CD14-positive monocyte (primary cell): ENCODE results near the gene PAK1IP1. TPM values are rescaled to one million over a fixed set of nuclear protein-coding genes. Genes with fewer than 3 reads are reported as not detected.

ENCODE experiments used
- DNase-seq, 3 donors: peaks; one replicate each; pipeline ENCODE4 v3.0.0-alpha.2; 2011 to 2022
- H2AFZ ChIP-seq: 2 replicates; pipeline ENCODE4 v1.6.0; 2012; ENCODE audit warnings: mild to moderate bottlenecking, low read depth, low read length, inconsistent platforms; ENCODE audit not compliant: insufficient read depth, poor library complexity, severe bottlenecking
- H3K27ac ChIP-seq, 2 donors: 1 replicate in 1 of 2; 2 replicates in 1 of 2; pipeline ENCODE4 v1.5.1; 2012 to 2013; ENCODE audit warnings: low read length in 2 of 2, control low read depth in 1 of 2, inconsistent platforms in 1 of 2, low read depth in 1 of 2, mild to moderate bottlenecking in 1 of 2
- H3K27me3 ChIP-seq, 2 donors: one replicate each; pipeline versions ENCODE4 v1.6.0 to v1.6.1; 2011 to 2013; ENCODE audit warnings: low read length in 2 of 2; ENCODE audit not compliant: control insufficient read depth in 2 of 2, insufficient read depth in 2 of 2
- H3K36me3 ChIP-seq, 2 donors: replicated peaks in 1 of 2; 1 replicate in 1 of 2; 2 replicates in 1 of 2; pipeline versions ENCODE4 v1.5.1 to v1.6.1; 2012 to 2013; ENCODE audit warnings: low read length in 2 of 2, control low read depth in 1 of 2, inconsistent platforms in 1 of 2, mild to moderate bottlenecking in 1 of 2; ENCODE audit not compliant: insufficient read depth in 2 of 2, control insufficient read depth in 1 of 2
- H3K4me1 ChIP-seq, 2 donors: 1 replicate in 1 of 2; 2 replicates in 1 of 2; pipeline versions ENCODE4 v1.5.1 to v1.6.1; 2012 to 2013; ENCODE audit warnings: low read length in 2 of 2, control low read depth in 1 of 2, inconsistent platforms in 1 of 2, mild to moderate bottlenecking in 1 of 2, moderate library complexity in 1 of 2; ENCODE audit not compliant: insufficient read depth in 2 of 2, control insufficient read depth in 1 of 2
- H3K4me2 ChIP-seq: replicated peaks from 2 replicates; pipeline ENCODE3; 2012; ENCODE audit warnings: low read length, moderate library complexity, mild to moderate bottlenecking; ENCODE audit not compliant: poor library complexity, severe bottlenecking; ENCODE audit errors: extremely low read depth
- H3K4me3 ChIP-seq, 3 experiments: fragments of 200-600 bp in 1 of 3; sonication (generic) in 1 of 3; replicated peaks in 1 of 3; 1 replicate in 2 of 3; 2 replicates in 1 of 3; pipeline ENCODE4 v1.5.1; 2011 to 2013; ENCODE audit warnings: low read length in 3 of 3, mild to moderate bottlenecking in 3 of 3, control low read depth in 2 of 3, low read depth in 2 of 3, inconsistent platforms in 1 of 3, moderate library complexity in 1 of 3
- H3K79me2 ChIP-seq: 2 replicates; pipeline ENCODE4 v1.6.0; 2012; ENCODE audit warnings: mild to moderate bottlenecking, control low read depth, inconsistent platforms, low read length, moderate library complexity; ENCODE audit not compliant: insufficient read depth
- H3K9ac ChIP-seq: 2 replicates; pipeline ENCODE4 v1.6.0; 2017; ENCODE audit warnings: low read length, mild to moderate bottlenecking; ENCODE audit not compliant: insufficient read depth, poor library complexity, severe bottlenecking
- H3K9me3 ChIP-seq, 2 donors: replicated peaks in 1 of 2; 1 replicate in 1 of 2; 2 replicates in 1 of 2; pipeline versions ENCODE4 v1.5.1 to v1.6.1; 2012 to 2013; ENCODE audit warnings: low read length in 2 of 2, control low read depth in 1 of 2; ENCODE audit not compliant: control insufficient read depth in 1 of 2, insufficient read depth in 1 of 2
- H4K20me1 ChIP-seq: 2 replicates; pipeline ENCODE4 v1.6.0; 2012; ENCODE audit warnings: mild to moderate bottlenecking, low read length, control low read depth, moderate library complexity; ENCODE audit not compliant: insufficient read depth
- H3K27ac Mint-ChIP-seq, 7 donors: one replicate each; pipeline ENCODE4 v1.8.0; 2020; ENCODE audit warnings: mild to moderate bottlenecking in 7 of 7, mixed read lengths in 7 of 7, moderate library complexity in 6 of 7, inconsistent platforms in 2 of 7
- H3K27me3 Mint-ChIP-seq, 3 donors: one replicate each; pipeline ENCODE4 v1.8.0; 2021 to 2022; ENCODE audit warnings: low read depth in 3 of 3, mild to moderate bottlenecking in 3 of 3, mixed read lengths in 3 of 3, moderate library complexity in 3 of 3, inconsistent platforms in 1 of 3
- H3K36me3 Mint-ChIP-seq, 2 donors: one replicate each; pipeline ENCODE4 v1.8.0; 2020; ENCODE audit warnings: mixed read lengths in 2 of 2, inconsistent platforms in 1 of 2, mild to moderate bottlenecking in 1 of 2
- H3K4me1 Mint-ChIP-seq: one replicate; pipeline ENCODE4 v1.8.0; 2020; ENCODE audit warnings: mild to moderate bottlenecking, mixed read lengths
- H3K4me3 Mint-ChIP-seq, 2 donors: one replicate each; pipeline ENCODE4 v1.8.0; 2020; ENCODE audit warnings: mild to moderate bottlenecking in 2 of 2, mixed read lengths in 2 of 2, moderate library complexity in 1 of 2
- H3K9me3 Mint-ChIP-seq, 7 donors: one replicate each; pipeline ENCODE4 v1.8.0; 2020 to 2022; ENCODE audit warnings: mixed read lengths in 7 of 7, mild to moderate bottlenecking in 6 of 7, moderate library complexity in 6 of 7, inconsistent platforms in 2 of 7
- CTCF ChIP-seq: fragments of 200-600 bp; IDR thresholded peaks from one replicate; pipeline ENCODE4 v1.8.0; 2022; ENCODE audit warnings: antibody characterized with exemption, mild to moderate bottlenecking
- WGBS: methylation state at CpG from one replicate; pipeline ENCODE4 v1.1.5; 2013; ENCODE audit warnings: missing lambda C conversion rate; ENCODE audit not compliant: insufficient coverage; 5-methylcytosine and 5-hydroxymethylcytosine counted together
- intact Hi-C, 2 donors: fragments of 100-400 bp; cut with micrococcal nuclease; formaldehyde crosslinking; loops; one replicate each; pipeline versions ENCODE4 v1.15.0 to v1.15.1; 2023
- polyA plus RNA-seq, 3 donors: library from polyadenylated mRNA; depleted of rRNA in 1 of 3; unstranded in 2 of 3; stranded (reverse) in 1 of 3; fragments of 300-500 nt in 2 of 3; fragments of >200 nt in 1 of 3; fragmentation: Illumina TruSeq in 2 of 3; gene quantifications; 1 replicate in 2 of 3; 2 replicates in 1 of 3; pipeline ENCODE4 v1.2.3, GENCODE V29; 2012 to 2021

The PAK1IP1 gene
- polyA plus RNA-seq, 3 donors: 6.2 to 13.3 (median 11.7) TPM

DNA sequence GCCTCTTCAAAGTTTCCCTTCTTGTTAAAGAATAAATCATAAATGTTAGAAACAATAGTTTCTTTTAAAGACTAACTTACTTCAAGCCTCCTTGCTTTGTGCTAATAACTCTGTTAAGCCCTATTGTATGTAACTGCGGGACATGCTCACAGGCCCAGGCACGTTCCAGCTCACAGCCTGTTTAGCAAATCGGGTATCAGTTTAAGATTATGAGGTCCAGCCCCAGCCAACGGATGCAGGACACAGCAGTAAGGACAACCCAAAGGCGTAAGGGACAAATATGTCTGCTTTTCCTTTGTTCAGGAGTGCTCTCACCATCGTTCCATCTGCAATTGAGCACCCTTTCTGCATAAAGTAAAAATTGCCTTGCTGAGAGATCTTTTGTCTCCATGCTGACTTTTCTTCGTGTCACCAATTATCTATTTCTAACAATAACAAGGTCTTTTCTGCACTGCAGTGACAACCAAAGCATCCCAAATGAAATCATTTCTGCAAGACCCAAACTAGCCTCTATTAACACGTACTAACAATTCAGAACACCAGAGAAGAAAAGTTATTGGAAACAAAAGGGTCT lies 1.7 kb upstream of the PAK1IP1 start:
- no peak for DNase-seq
- TF ChIP-seq CTCF: no peak
- peak overlapping the region in 5 of 7 donors; percentile 5 to 100 (median 32) for H3K27ac Mint-ChIP-seq
- Histone ChIP-seq H3K79me2 (peaks cover 48% of the 10 kb centered on the region), H4K20me1 (no peaks in the 10 kb centered on the region), H3K4me3 (peak overlapping the region in 1 of 3 experiments; percentile 93), H3K4me1 (peaks cover 37% of the 10 kb centered on the region in 2 donors), H3K9me3 (no peaks in the 10 kb centered on the region), H3K36me3 (peaks cover 10 to 11% of the 10 kb centered on the region in 2 donors), H3K27me3 (no peaks in the 10 kb centered on the region), H3K9ac (no peak overlapping the region), H3K4me2 (peak overlapping the region; percentile 79), H3K27ac (no peak overlapping the region), H2AFZ (peak overlapping the region; percentile 86)
- H3K27me3 Mint-ChIP-seq: peaks cover 0 to 3% (median 0%) of the 10 kb centered on the region in 3 donors
- H3K36me3 Mint-ChIP-seq: peaks cover 10 to 11% of the 10 kb centered on the region in 2 donors
- H3K4me1 Mint-ChIP-seq: peaks cover 35% of the 10 kb centered on the region
- peaks cover 0 to 3% (median 0%) of the 10 kb centered on the region in 7 donors for H3K9me3 Mint-ChIP-seq
- intact Hi-C loops: loop anchor here (5.0 to 10.0 kb wide), 2 partner anchors 51 to 178 kb away; no protein-coding TSS in a partner anchor
- H3K4me3 Mint-ChIP-seq: peak overlapping the region; percentile 48 to 95
- 100% methylated on average over 7 of the region's 8 CpGs for WGBS

DNA sequence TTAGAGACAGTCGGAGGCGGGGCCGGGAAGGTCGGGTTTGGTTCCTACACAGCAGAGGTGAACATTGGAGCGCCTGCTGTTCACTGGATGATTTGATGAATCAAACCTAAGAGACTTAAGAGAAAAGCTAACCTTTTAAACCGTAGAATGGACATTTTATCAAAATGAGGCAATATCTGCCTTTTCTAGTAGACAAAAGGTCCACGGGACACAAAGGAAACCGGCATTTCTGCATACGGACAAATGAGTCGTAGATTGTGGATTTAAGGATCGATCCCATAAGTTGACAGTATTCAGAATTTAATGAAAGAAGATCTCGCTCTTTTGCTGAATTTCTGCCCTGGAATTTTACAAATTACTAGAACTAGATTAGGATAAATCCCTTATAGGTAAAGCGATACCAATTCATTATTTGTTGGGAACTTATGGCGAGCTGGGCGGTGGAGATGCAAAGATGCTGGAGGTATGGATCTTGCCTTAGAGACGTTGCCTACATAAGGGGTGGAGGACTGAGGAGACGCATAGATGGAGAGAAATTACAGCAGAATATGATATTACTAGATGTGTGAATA lies 400 bp downstream of the PAK1IP1 start:
- peaks cover 30% of the 10 kb centered on the region for H3K4me1 Mint-ChIP-seq
- no peak for TF ChIP-seq CTCF
- H3K36me3 Mint-ChIP-seq: peaks cover 28 to 31% of the 10 kb centered on the region in 2 donors
- H3K27me3 ChIP-seq: no peaks in the 10 kb centered on the region
- H3K27ac Mint-ChIP-seq: peak overlapping the region; percentile 99 to 100 (median 100)
- peak overlapping the region; percentile 86 to 97 for H3K27ac ChIP-seq
- WGBS: 3% methylated on average over 10 of the region's 17 CpGs
- H3K9me3 ChIP-seq: no peaks in the 10 kb centered on the region
- H2AFZ ChIP-seq: peak overlapping the region; percentile 86
- H3K27me3 Mint-ChIP-seq: peaks cover 0 to 3% (median 0%) of the 10 kb centered on the region in 3 donors
- DNase-seq: no peak
- peaks cover 0 to 3% (median 0%) of the 10 kb centered on the region in 7 donors for H3K9me3 Mint-ChIP-seq
- intact Hi-C loops: loop anchor here (2.0 to 10.0 kb wide), 4 partner anchors 52 to 184 kb away; partner anchors contain the start of gene TMEM14B (in 2 of the 2)
- no peaks in the 10 kb centered on the region for H4K20me1 ChIP-seq
- peak overlapping the region; percentile 83 for H3K9ac ChIP-seq
- peaks cover 33% of the 10 kb centered on the region in 2 donors for H3K4me1 ChIP-seq
- peak overlapping the region; percentile 79 for H3K4me2 ChIP-seq
- peak overlapping the region; percentile 88 to 93 (median 88) for H3K4me3 ChIP-seq
- H3K79me2 ChIP-seq: peaks cover 48% of the 10 kb centered on the region
- H3K4me3 Mint-ChIP-seq: peak overlapping the region; percentile 95 to 100
- peaks cover 19 to 31% of the 10 kb centered on the region in 2 donors for H3K36me3 ChIP-seq
